AG09309 (cell line): ENCODE data around the gene UTP11.
"Not testable (repeated sequence)": the region's sequence is repeated elsewhere in the genome, so short reads cannot be mapped to it uniquely, and the experiment has no call there.

Experiments
- DNase-seq: peaks from one replicate; pipeline ENCODE4 v3.0.0-alpha.2; 2010; ENCODE audit warnings: low read depth
- H3K4me3 ChIP-seq: 2 replicates; pipeline ENCODE4 v1.5.1; 2011; ENCODE audit warnings: mild to moderate bottlenecking, low read depth, low read length, moderate library complexity; ENCODE audit not compliant: control insufficient read depth
- CTCF ChIP-seq: IDR thresholded peaks from 2 replicates; pipeline ENCODE4 v1.5.1; 2011; ENCODE audit warnings: mild to moderate bottlenecking, low read depth, low read length, inconsistent platforms; ENCODE audit not compliant: insufficient read depth, control insufficient read depth; ENCODE audit errors: missing control alignments

UTP11 gene

GRCh38 chr1:38030596-38031512 is 18.3 kb downstream of the UTP11 start:
- no peak overlapping the region for H3K4me3 ChIP-seq
- no peak for TF ChIP-seq CTCF
- DNase-seq: no peak

GRCh38 chr1:38031513-38031866 is 19.0 kb downstream of the UTP11 start:
- DNase-seq: no peak
- no peak for TF ChIP-seq CTCF
- H3K4me3 ChIP-seq: no peak overlapping the region

GRCh38 chr1:38032992-38033391 is 20.5 kb downstream of the UTP11 start:
- not testable (repeated sequence) for H3K4me3 ChIP-seq, DNase-seq

- no peak for DNase-seq
- no peak for TF ChIP-seq CTCF
- H3K4me3 ChIP-seq: no peak overlapping the region
Measured at GRCh38 chr1:38034871-38035270, 22.3 kb downstream of the UTP11 start.

GRCh38 chr1:38037221-38037939 is 24.8 kb downstream of the UTP11 start:
- peak; percentile 21 for TF ChIP-seq CTCF
- no peak overlapping the region for H3K4me3 ChIP-seq
- no peak for DNase-seq

- no peak for DNase-seq
- no peak for TF ChIP-seq CTCF
Measured at GRCh38 chr1:38038861-38039260, 26.3 kb downstream of the UTP11 start.

More at GRCh38 chr1:38038861-38039260, 26.3 kb downstream of the UTP11 start:
- H3K4me3 ChIP-seq: no peak overlapping the region
